ENCODE measurements around the gene PPP2R3B. TPM values are rescaled to one million over a fixed set of nuclear protein-coding genes. Genes with fewer than 3 reads are reported as not detected.
"Not testable (repeated sequence)": the region's sequence is repeated elsewhere in the genome, so short reads cannot be mapped to it uniquely, and the experiment has no call there.

The PPP2R3B gene
- total and polyA plus RNA-seq, 2 of the 4 experiments (the other 2 are of a cell fraction), result 13.2 to 13.3 TPM

DNA sequence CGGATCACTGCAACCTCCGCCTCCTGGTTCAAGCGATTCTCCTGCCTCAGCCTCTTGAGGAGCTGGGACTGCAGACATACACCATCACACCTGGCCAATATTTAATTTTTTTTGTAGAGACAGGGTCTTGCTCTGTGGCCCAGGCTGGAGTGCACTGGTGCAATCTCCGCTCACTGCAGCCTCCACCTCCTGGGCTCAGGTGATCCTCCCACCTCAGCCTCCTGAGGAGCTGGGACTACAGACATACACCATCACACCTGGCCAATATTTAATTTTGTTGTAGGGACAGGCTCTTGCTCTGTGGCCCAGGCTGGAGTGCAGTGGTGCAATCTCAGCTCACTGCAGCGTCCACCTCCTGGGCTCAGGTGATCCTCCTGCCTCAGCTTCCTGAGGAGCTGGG is 28.8 kb upstream of the PPP2R3B start:
- WGBS, 2 experiments (ENCODE audit: extremely low coverage in 2 of 2, insufficient read length in 1 of 2), result no CpG with 5 or more reads among the region's 5 CpGs
- H3K56ac ChIP-seq (ENCODE audit: extremely low read depth, insufficient read depth, low read length); in situ Hi-C loops (cut with MboI; ENCODE audit: low sequenced_read_pairs); H4K5ac ChIP-seq (ENCODE audit: low read depth, low read length); H2AFZ ChIP-seq (replicated peaks; ENCODE audit: low read length, poor library complexity); CTCF ChIA-PET; H3K4ac ChIP-seq (ENCODE audit: low read depth, low read length); H4K20me1 ChIP-seq (ENCODE audit: insufficient read depth, low read length); BruUV-seq (replicated peaks); H4K8ac ChIP-seq (ENCODE audit: low read depth in 2 of 2, low read length in 2 of 2); H2BK15ac ChIP-seq (ENCODE audit: low read depth, low read length); H2BK120ac ChIP-seq (ENCODE audit: low read depth, low read length); H3K14ac ChIP-seq (replicated peaks; ENCODE audit: low read depth, low read length); H3K27ac ChIP-seq (ENCODE audit: insufficient read depth, low read length); H4K91ac ChIP-seq (ENCODE audit: insufficient read depth, low read depth, low read length); H3K4me1 ChIP-seq (ENCODE audit: control insufficient read depth, insufficient read depth, low read length); H2BK5ac ChIP-seq (ENCODE audit: low read depth, low read length, poor library complexity, severe bottlenecking); H3K27me3 ChIP-seq (ENCODE audit: control insufficient read depth, insufficient read depth, low read length); H3K23ac ChIP-seq (ENCODE audit: low read depth, low read length); ATAC-seq (ENCODE audit: low read depth); POLR2A ChIA-PET (ENCODE audit: unreplicated experiment); H2AK5ac ChIP-seq (ENCODE audit: low read depth, low read length); dilution Hi-C loops (cut with HindIII; ENCODE audit: low sequenced_read_pairs, unreplicated experiment); intact Hi-C loops (cut with micrococcal nuclease); H3K36me3 ChIP-seq (ENCODE audit: control insufficient read depth, insufficient read depth, low read length); H3K9ac ChIP-seq (ENCODE audit: low read depth, low read length); H3K4me3 ChIP-seq (ENCODE audit: insufficient read depth, low read depth, low read length); H3K79me1 ChIP-seq (ENCODE audit: low read depth in 1 of 2, low read length in 2 of 2); H3K4me2 ChIP-seq (ENCODE audit: low read depth, low read length); H3K18ac ChIP-seq (ENCODE audit: low read depth, low read length); DNase-seq; H3K9me3 ChIP-seq (ENCODE audit: control insufficient read depth, insufficient read depth, low read length); H2AK9ac ChIP-seq (replicated peaks; ENCODE audit: low read depth, low read length, poor library complexity); H3K9me1 ChIP-seq (ENCODE audit: insufficient read depth, low read length); H2BK20ac ChIP-seq (ENCODE audit: low read depth, low read length): not testable (repeated sequence)
